AML-193 (cell line): ENCODE data around the gene SST.

ENCODE experiments used
- DNase-seq, 2 experiments: peaks; one replicate each; lab custom pipeline; 2025; lab: John Stamatoyannopoulos, UW

The SST gene

DNA sequence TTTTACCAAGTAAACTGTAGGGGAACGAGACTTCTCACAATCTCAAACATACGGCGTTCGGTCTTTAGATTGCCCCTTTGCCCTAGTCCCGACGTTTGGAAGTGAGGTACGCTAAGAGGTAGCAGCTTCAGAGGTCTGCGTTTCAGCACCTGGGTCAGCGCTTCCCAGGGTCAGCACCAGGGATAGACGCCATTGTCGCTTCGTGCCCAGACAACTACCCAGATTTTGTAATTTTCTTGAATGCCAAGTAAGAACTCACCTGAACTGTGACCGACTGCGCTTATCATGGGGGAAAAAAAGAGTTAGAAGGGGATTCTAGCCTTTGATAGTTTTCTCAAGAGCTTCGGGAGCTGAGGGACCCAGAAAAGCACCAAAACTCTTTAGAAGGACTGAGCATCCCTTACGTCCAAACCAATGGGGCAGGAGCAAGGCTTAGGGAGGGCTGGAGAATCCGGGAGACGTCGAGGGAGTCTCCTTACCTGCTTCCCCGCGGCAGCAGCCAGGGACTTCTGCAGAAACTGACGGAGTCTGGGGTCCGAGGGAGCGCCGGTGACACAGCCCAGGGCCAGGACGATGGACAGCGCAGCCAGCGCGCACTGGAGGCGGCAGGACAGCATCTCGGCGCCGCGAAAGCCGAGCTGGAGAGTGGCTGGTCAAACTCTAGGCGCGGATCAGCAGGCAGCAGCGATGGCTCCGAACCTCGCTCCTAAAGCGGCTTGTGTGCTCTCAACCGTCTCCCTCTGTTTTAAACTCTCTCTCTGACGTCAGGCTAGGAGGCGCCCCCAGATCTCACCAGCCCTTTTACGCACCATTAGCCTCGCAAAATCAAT lies at the start of gene SST:
SST (minus strand) TSS at position 720 of the 830 bp plus-strand sequence; CDS start at position 617, 103 bp downstream.
- no peak for DNase-seq

GRCh38 chr3:187719628-187720336 lies 49.6 kb upstream of the SST start:
- no peak for DNase-seq

DNA sequence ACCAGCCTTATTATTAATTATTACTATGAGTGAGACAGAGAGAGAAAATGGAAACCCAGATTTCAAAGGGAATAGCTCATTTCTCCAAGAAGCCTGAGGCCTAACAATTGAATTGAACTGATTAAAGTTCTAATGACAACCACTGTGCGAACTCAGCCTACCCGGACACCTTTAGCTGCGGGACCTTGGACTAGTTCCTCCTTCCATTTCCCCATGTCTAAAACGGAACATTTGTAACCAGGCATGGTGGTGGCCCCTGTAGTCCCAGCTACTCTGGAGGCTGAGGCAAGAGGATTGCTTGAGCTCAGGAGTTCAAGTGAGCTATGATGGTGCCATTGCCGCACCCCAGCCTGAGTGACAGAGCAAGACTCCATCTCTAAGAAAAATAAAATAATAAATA lies 48.6 kb upstream of the SST start:
- DNase-seq, result no peak

DNA sequence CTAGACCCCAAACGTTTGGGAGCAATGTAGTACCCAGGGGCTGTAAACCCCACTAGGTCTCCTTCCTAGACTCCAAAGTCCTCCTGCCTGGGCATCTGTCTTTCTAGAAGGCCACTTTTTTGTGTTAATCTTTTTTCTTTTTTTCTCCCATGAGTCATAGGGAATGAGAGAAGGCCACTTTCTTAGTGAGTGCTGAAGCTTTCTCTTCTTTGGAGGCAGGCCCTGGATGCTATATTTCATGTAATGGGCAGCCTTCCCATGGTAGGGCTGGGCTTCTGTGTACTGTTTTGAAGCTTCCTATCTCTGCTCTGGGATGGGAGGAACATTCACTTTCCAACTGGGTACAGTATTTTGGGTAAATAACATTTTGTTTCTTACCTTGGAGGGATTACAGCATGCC lies 47.4 kb upstream of the SST start:
- no peak for DNase-seq

- peak; percentile 73 to 75 for DNase-seq
These were observed 44.3 kb upstream of the SST start for GRCh38 chr3:187714404-187714979.

DNA sequence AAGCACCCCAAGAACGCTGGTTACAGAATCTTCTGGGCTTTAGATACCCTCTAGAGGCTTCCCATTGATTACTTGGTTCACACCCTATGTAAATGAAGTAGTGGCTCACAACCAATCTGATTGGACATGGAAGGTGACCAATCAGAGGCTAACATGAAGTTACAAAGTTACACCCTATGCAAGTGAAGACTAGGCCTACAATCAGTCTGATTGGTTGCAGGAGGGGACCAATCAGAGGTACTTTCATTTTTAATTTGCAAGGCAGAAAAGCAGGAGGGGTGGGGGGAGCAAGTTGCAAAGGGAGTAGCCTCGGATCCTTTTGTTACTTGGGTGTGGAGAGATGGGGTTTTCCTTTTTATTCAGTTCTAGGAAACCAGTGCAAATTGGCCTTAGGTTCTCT lies 43.3 kb upstream of the SST start:
- no peak for DNase-seq

GRCh38 chr3:187709155-187709554 lies 39.0 kb upstream of the SST start:
- DNase-seq, result no peak

DNA sequence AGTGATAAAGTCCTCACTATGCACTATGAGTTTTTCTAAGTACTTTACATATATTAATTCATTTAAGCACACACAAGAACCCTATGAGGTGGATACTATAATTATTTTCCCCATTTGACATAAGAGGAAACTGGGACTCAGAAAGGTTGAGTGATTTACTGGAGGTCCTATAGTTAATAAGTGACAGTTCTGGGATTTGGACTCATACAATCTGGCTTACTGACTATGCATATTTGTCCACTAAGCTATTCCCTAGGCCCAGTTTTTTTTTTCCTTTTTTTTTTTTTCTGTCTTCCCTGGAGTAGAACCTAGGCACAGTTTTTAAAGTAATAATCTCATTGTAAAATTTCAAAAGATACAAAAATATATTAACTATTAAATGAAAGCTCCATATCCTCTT lies 38.5 kb upstream of the SST start:
- no peak for DNase-seq

GRCh38 chr3:187706971-187707370 lies 36.8 kb upstream of the SST start:
- DNase-seq, result peak; percentile 71

DNA sequence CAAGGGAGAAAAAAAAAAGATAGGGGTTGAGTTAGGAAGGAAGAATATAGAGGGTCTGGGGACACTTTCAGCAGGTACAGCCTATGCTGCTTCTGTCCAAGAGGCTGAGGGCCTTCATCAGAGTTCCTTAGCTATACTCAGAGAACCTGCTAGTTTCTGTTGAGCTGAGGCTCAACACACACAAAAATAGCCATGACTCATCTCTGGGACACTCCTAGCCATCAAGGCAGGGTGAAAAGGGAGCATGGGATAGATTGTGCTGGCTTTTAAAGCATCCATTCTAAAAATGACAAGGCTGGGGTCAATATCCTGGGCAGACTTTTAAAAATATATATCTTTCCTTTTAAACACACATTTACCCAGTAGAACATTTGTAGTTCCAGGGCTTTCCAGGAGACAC lies 35.0 kb upstream of the SST start:
- no peak for DNase-seq

DNA sequence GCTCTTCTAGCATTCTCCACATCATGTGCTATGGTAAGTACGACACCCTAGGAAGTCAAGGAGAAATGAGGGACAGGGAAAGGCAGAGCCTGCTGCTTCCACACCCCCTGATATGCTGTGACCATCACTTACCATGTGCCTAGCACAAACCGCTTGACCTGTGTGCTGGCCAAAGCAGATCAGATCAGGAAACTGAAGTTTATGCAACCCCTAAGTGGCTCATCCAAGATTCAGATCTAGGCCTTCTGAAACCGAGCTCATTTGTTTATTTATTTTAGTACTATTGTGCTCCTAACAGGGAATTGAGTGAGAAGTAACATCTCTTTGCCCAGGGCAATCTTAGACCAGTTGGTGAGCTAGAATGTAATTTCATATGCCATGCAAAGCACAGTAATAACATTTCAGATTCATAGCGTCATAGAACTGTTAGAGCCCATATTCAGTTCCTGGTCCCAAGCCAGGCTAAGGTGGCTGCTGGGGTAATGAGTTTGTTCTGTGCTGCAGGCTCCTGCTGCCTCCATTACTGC lies 32.4 kb upstream of the SST start, which contains the start of gene RTP2:
RTP2 (minus strand) TSS at position 51 of the 527 bp plus-strand sequence. CDS start 429 bp downstream, outside the sequence.
- DNase-seq, result no peak

DNA sequence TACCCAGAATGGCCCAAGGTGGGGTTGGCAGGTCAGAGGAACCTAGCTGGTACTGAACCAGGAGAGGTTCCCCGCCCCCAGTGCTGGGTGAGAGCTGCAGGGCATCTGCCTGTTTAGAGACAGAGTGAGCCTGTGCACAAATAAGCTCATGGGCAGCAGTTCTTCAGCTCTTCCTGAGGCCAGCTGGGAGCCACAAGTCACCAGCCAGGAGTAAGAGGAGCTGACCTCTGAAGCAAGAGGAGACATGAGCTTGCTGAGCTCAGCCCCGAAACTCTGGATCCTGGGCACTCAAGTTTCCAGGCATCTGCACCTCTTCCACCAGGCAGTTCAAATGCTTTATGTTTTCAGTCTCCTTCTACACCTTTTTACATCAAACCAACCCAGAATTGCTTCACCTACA lies 30.1 kb upstream of the SST start:
- no peak for DNase-seq

DNA sequence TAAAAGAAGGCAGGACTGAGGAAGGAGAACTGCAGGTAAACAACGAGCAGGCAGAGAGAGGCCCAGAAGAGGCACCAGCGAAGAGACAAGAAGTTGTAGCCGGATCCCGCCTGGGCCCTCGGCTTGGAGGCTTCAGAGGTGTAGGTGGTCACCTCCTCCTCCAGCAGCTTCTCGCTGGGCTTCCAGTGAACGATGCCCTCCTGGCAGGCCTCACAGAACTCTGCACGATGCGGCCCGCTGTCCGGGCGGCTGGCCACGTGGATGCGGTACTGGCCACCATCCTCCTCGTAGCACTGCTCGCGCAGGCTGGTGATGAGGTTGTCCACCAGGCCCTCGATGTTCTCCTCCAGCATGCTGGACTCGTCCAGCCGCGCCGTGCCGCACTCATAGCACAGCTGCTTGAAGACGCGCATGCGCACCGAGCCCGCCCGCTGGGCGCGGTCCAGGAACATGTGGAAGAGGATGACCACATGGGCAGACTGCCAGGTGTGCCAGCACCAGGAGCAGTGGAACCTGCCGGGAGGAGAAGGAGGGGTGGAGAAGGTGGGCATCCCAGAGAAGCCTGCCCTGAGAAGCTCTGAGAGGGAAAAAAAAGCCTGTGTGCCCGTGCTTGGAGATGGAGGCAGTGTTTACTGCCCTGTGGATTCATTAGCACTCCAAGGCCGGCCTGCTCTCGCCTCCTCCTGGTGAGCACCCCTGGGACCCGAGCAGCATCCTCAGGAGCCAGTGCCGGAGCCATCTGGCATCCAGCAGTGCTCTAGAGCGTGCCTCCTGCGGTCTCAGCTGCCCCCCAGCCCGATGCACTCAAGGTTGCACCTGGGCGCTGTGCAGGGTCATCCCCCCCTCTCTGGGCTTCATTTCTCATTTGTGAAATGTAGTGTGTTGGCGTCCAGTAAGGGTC lies 28.6 kb upstream of the SST start:
- DNase-seq, result no peak

DNA sequence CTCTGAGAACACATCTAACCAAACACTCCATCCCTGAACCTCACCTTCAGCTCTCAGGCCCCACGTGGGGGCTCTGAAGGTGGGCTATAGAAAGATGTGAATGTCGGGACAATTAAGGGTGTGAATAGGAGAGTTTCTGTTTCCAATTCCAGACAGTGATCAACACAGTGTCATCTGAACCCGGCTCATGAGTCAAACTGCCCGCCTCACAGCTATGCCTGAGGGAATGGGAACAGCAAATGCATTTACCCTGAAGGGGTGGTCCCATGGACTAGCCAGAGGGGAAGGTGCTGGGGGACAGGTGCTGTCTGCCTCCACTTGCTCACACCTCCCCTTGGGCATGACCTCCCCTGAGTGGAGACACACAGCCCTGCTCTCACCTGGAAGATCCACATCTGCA lies 25.8 kb upstream of the SST start:
- no peak for DNase-seq

DNA sequence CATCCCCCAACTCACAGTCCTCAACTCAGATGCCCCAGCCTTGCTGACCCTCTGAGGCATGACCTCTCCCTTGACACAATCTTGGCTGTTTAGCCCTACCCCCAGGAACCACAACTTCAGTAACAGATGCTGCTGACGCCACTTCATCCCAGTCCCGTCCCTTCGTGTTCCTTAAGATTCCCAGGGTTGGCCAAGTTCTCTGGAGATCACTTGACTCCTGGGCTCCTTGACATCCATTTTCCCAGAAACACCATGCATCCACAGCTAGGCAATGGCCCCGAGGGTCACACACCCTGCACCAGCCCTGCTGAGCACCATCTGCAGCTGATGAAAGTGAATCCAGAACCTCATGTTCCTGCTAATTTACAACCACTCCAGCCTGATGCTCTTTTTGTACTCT lies 25.3 kb upstream of the SST start:
- DNase-seq, result no peak

DNA sequence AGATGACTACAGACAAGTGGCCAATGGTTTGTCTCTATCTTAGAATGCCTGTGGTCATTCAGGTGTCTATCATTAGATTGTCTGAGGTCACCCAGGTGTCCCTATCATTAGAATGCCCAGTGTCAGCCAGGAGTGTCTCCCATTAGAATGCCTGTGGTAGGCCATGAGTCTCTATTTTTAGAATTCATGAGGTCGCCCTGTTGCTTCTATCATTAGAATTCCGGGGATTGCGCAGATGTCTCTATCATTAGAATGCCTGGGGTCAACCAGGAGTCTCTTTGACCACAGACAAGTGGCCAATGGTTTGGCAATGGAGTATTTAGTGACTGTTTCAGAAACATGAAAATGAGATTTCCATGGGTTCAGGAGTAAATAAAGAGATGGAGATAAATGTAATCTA lies 24.6 kb upstream of the SST start:
- no peak for DNase-seq

- no peak for DNase-seq
These were observed 23.2 kb upstream of the SST start for GRCh38 chr3:187693431-187693830.

- DNase-seq, result no peak
These were observed 19.8 kb upstream of the SST start for GRCh38 chr3:187689984-187690383.

- no peak for DNase-seq
These were observed 16.6 kb upstream of the SST start for GRCh38 chr3:187686621-187687273.

- DNase-seq, result no peak
These were observed 15.8 kb upstream of the SST start for GRCh38 chr3:187685948-187686347.

GRCh38 chr3:187684880-187685279 lies 14.7 kb upstream of the SST start:
- DNase-seq, result no peak
